Mesendoderm (in vitro differentiated cells): ENCODE data around the gene P2RX6.

Source experiments
- DNase-seq: peaks from one replicate; pipeline ENCODE4 v3.0.0; 2013
- H2AK5ac ChIP-seq: 2 replicates; pipeline ENCODE4 v1.6.1; 2013; ENCODE audit warnings: low read length, inconsistent platforms
- H2BK120ac ChIP-seq: 2 replicates; pipeline ENCODE4 v1.6.1; 2013; ENCODE audit warnings: low read depth, mild to moderate bottlenecking, low read length, moderate library complexity, mixed read lengths
- H2BK15ac ChIP-seq: replicated peaks from 2 replicates; pipeline ENCODE4 v1.6.1; 2013; ENCODE audit warnings: low read depth, mild to moderate bottlenecking, moderate library complexity
- H2BK5ac ChIP-seq: 2 replicates; pipeline ENCODE4 v1.6.1; 2013; ENCODE audit warnings: low read length, inconsistent platforms
- H3K18ac ChIP-seq: 2 replicates; pipeline ENCODE4 v1.6.1; 2013; ENCODE audit warnings: mild to moderate bottlenecking, low read length, mixed read lengths
- H3K23ac ChIP-seq: one replicate; pipeline ENCODE4 v1.6.1; 2013; ENCODE audit warnings: low read length
- H3K27ac ChIP-seq: 2 replicates; pipeline ENCODE4 v1.5.1; 2013; ENCODE audit warnings: low read depth, mild to moderate bottlenecking, inconsistent platforms, low read length, moderate library complexity
- H3K27me3 ChIP-seq: 2 replicates; pipeline ENCODE4 v1.6.1; 2013; ENCODE audit warnings: low read length, control low read depth, mild to moderate bottlenecking, inconsistent platforms; ENCODE audit not compliant: insufficient read depth, poor library complexity
- H3K36me3 ChIP-seq: 2 replicates; pipeline ENCODE4 v1.6.1; 2013; ENCODE audit warnings: low read length, inconsistent platforms; ENCODE audit not compliant: control insufficient read depth, insufficient read depth
- H3K4ac ChIP-seq: one replicate; pipeline ENCODE4 v1.6.1; 2013; ENCODE audit warnings: low read depth, mild to moderate bottlenecking, low read length, moderate library complexity
- H3K4me1 ChIP-seq: 2 replicates; pipeline ENCODE4 v1.6.1; 2013; ENCODE audit warnings: low read depth, low read length, inconsistent platforms; ENCODE audit not compliant: control insufficient read depth
- H3K4me2 ChIP-seq: 2 replicates; pipeline ENCODE4 v1.6.1; 2013; ENCODE audit warnings: low read length
- H3K4me3 ChIP-seq: 2 replicates; pipeline ENCODE4 v1.5.1; 2013; ENCODE audit warnings: mild to moderate bottlenecking, low read length
- H3K56ac ChIP-seq: one replicate; pipeline ENCODE4 v1.6.1; 2013; ENCODE audit warnings: low read length
- H3K79me1 ChIP-seq: 2 replicates; pipeline ENCODE4 v1.6.1; 2013; ENCODE audit warnings: low read length, inconsistent platforms
- H3K79me2 ChIP-seq: 2 replicates; pipeline ENCODE4 v1.6.1; 2013; ENCODE audit warnings: mild to moderate bottlenecking, low read length; ENCODE audit not compliant: control insufficient read depth, insufficient read depth
- H3K9ac ChIP-seq: 2 replicates; pipeline ENCODE4 v1.6.1; 2013; ENCODE audit warnings: low read length, inconsistent platforms
- H4K5ac ChIP-seq: one replicate; pipeline ENCODE4 v1.6.1; 2013; ENCODE audit warnings: low read length
- H4K8ac ChIP-seq: one replicate; pipeline ENCODE4 v1.6.1; 2013; ENCODE audit warnings: low read depth, mild to moderate bottlenecking, control low read depth, low read length, moderate library complexity
- WGBS: extraction: QIAGEN DNeasy Blood & Tissue Kit; methylation state at CpG from one replicate; pipeline ENCODE4 v1.1.7; 2013; ENCODE audit warnings: low lambda C conversion rate, missing lambda C conversion rate; ENCODE audit not compliant: insufficient coverage; ENCODE audit errors: extremely low coverage; 5-methylcytosine and 5-hydroxymethylcytosine counted together

The P2RX6 gene

DNA sequence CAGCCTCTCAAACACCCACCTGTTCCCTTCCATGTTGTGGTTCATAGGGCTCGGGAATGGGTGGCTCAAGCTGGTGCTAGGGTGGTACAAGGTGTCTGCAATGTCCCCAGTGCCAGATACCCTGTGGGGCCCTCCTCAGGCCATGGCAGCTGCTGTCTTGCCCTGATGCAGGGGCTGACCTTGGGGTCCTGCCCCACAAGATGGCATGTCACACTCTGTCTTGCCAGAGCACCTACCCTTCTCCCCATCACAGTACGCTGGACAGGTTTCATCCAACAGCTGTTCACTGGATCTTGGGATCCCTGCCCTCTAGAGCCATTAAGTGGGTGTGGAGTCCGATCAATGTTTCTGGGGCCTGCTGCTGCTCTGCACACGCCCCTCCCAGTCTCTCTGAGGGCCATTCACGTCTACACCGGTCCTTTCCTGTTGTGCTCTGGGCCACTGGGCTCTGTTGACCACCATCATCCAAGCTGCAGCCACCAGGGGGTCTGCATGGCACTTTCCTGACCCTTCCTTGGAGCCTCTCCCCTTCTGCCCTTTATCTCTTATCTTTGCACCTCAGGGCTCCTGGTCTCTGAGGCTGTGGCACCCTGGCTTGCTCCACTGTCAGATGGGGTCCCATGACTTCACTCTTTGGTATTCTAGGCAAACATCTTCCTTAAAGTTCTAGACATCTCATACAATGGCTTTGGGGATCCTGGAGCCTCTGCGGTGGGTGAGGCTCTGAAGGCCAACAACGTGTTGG is 37.9 kb downstream of the P2RX6 start:
- Histone ChIP-seq H3K27me3 (no peaks in the 10 kb centered on the region), H2BK5ac (no peak overlapping the region), H2BK120ac (no peak overlapping the region), H3K4ac (no peak overlapping the region), H2AK5ac (no peak overlapping the region), H4K8ac (no peak overlapping the region), H3K79me1 (no peaks in the 10 kb centered on the region), H3K9ac (no peak overlapping the region), H3K4me1 (peaks cover 6% of the 10 kb centered on the region), H3K36me3 (no peaks in the 10 kb centered on the region), H3K79me2 (no peaks in the 10 kb centered on the region), H3K23ac (no peak overlapping the region), H3K56ac (no peak overlapping the region), H4K5ac (no peak overlapping the region), H3K4me3 (no peak overlapping the region), H3K27ac (no peak overlapping the region), H3K4me2 (no peak overlapping the region), H3K18ac (no peak overlapping the region), H2BK15ac (no peak overlapping the region)
- no peak for DNase-seq
- no CpG with 5 or more reads among the region's 8 CpGs for WGBS

DNA sequence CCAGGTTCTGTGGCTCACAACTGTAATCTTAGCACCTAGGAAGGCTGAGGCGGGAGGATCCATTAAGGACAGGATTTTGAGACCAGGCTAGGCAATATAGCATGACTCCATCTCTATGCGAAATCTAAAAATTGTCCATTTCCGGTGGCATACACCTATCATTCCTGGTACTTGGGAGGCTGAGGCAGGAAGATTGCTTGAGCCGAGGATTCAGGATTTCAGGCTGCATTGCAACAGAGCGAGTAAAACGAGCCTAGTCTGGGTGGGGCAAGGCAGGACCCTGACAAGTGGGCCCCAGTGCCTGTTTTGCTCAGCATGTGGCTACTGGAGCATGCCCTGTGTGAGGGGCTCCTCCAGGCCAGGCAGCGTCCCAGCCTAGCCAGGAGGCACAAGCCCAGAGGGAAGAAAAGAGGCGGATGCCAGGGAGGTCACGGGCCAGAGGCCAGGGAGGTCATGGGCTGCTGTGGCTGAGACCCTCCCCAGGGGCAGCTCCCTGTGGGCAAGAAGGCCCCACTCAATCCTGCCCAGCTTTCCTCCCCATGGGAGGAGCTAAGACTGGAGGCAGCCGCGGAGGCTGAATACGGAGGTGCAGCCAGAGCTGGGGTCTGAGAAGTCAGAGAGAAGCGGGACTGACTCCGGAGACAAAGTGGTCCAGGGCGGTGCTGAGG is 39.2 kb downstream of the P2RX6 start:
- no peak overlapping the region for H2BK120ac ChIP-seq
- H3K4me3 ChIP-seq: no peak overlapping the region
- no peak overlapping the region for H3K56ac ChIP-seq
- H3K18ac ChIP-seq: no peak overlapping the region
- no peak overlapping the region for H2BK15ac ChIP-seq
- no CpG with 5 or more reads among the region's 15 CpGs for WGBS
- no peak for DNase-seq
- H3K27ac ChIP-seq: no peak overlapping the region
- no peak overlapping the region for H4K8ac ChIP-seq
- H3K36me3 ChIP-seq: no peaks in the 10 kb centered on the region
- H3K23ac ChIP-seq: no peak overlapping the region
- no peak overlapping the region for H3K4me2 ChIP-seq
- no peak overlapping the region for H3K9ac ChIP-seq
- H3K4ac ChIP-seq: no peak overlapping the region
- H3K4me1 ChIP-seq: peaks cover 6% of the 10 kb centered on the region
- no peak overlapping the region for H2BK5ac ChIP-seq
- no peaks in the 10 kb centered on the region for H3K27me3 ChIP-seq
- no peaks in the 10 kb centered on the region for H3K79me2 ChIP-seq
- no peak overlapping the region for H2AK5ac ChIP-seq
- no peak overlapping the region for H4K5ac ChIP-seq
- no peaks in the 10 kb centered on the region for H3K79me1 ChIP-seq

DNA sequence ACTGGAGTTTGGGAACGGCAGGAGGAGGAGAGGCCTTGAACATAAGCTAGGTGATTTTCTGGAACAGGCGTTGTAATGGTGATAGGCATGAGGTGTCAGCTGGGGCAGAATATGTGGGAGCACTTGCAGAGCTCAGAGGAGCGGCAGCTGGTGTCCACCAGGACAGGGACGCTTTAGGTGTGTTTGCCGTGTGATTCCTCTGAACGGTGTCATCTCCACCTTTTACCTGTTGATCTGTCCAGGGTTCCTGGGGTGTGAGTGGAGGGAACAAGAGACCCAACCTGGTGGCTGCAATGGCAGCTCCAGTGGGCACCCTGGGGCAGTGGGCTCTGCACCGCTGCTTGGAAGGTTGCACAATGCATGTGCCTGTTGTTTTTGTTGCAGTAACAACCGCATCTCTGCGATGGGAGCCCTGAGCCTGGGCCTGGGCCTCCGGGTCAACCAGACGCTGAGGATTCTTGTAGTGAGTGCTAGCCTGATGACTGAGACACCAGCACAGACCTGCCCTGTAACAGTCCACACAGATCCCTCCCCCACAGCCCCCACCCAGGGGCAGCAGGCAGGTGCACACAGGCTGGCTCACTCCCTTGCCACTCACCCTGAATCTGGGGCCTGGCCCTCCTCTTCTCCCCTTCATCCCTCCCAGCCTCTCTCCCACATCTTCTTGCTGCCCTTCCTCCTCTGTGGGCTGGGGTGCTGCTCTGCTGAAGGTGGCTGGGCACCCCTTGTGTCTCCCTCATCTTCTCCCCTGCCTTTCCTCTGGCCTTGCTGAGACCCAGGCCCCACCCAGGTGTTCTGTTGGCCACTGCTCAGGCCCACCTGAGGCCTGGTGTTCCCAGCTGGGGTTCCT is 40.0 kb downstream of the P2RX6 start:
- H3K9ac ChIP-seq: no peak overlapping the region
- H2BK15ac ChIP-seq: no peak overlapping the region
- peaks cover 6% of the 10 kb centered on the region for H3K4me1 ChIP-seq
- no CpG with 5 or more reads among the region's 11 CpGs for WGBS
- no peak overlapping the region for H2BK120ac ChIP-seq
- H3K79me1 ChIP-seq: no peaks in the 10 kb centered on the region
- no peak overlapping the region for H3K18ac ChIP-seq
- H3K4me2 ChIP-seq: no peak overlapping the region
- no peak overlapping the region for H3K4ac ChIP-seq
- H3K56ac ChIP-seq: peak overlapping the region; percentile 56
- H3K36me3 ChIP-seq: no peaks in the 10 kb centered on the region
- H4K8ac ChIP-seq: no peak overlapping the region
- H4K5ac ChIP-seq: no peak overlapping the region
- no peaks in the 10 kb centered on the region for H3K27me3 ChIP-seq
- no peak overlapping the region for H2BK5ac ChIP-seq
- DNase-seq: no peak
- H3K4me3 ChIP-seq: no peak overlapping the region
- no peaks in the 10 kb centered on the region for H3K79me2 ChIP-seq
- no peak overlapping the region for H2AK5ac ChIP-seq
- no peak overlapping the region for H3K23ac ChIP-seq
- no peak overlapping the region for H3K27ac ChIP-seq

DNA sequence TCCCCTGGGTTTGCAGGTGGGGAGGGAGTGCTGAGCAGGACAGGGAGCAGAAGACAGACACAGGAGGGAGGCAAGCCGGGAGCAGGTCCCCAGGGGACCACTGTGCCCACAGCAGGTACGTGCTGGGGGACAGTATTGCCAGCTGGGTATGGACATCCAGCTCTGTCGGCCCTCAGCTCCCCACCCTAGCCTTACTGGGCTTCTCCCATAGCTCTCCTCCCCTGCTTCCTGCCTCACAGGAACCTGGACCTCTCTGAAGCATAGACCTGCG is 40.5 kb downstream of the P2RX6 start:
- Histone ChIP-seq H3K27ac (no peak overlapping the region), H3K79me2 (no peaks in the 10 kb centered on the region), H3K79me1 (no peaks in the 10 kb centered on the region), H3K23ac (no peak overlapping the region), H2AK5ac (no peak overlapping the region), H3K4ac (no peak overlapping the region), H3K56ac (peak overlapping the region; percentile 56), H3K4me2 (no peak overlapping the region), H4K8ac (no peak overlapping the region), H2BK120ac (no peak overlapping the region), H3K4me1 (peaks cover 6% of the 10 kb centered on the region), H3K9ac (no peak overlapping the region), H4K5ac (no peak overlapping the region), H3K27me3 (no peaks in the 10 kb centered on the region), H3K36me3 (no peaks in the 10 kb centered on the region), H2BK5ac (no peak overlapping the region), H3K4me3 (no peak overlapping the region), H3K18ac (no peak overlapping the region), H2BK15ac (no peak overlapping the region)
- WGBS: no CpG with 5 or more reads among the region's 4 CpGs
- no peak for DNase-seq

DNA sequence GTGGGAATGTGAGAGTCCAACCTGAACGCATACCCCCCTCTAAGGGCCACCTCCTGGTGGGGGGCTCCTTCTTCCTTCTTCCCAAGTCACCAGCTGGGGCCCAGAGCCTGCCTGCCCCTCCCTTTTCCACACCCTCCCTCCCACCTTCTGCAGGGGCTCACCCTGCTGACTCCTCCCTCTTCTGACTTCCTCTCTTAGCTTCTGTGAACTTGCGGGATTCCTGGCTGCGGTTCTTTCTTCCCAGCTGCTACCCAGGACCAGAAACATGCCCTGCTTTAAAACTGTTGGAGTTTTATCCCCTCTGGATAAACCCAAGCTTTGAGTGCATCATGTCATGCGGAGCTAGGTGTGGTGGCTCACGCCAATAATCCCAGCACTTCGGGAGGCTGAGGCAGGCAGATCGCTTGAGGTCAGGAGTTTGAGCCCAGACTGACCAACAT is 40.9 kb downstream of the P2RX6 start:
- H3K4me1 ChIP-seq: peaks cover 6% of the 10 kb centered on the region
- no peak overlapping the region for H3K9ac ChIP-seq
- no peak overlapping the region for H4K5ac ChIP-seq
- H4K8ac ChIP-seq: no peak overlapping the region
- no CpG with 5 or more reads among the region's 7 CpGs for WGBS
- peak; percentile 45 for DNase-seq
- no peaks in the 10 kb centered on the region for H3K36me3 ChIP-seq
- no peaks in the 10 kb centered on the region for H3K79me1 ChIP-seq
- H2BK5ac ChIP-seq: no peak overlapping the region
- H3K4ac ChIP-seq: no peak overlapping the region
- H2BK15ac ChIP-seq: no peak overlapping the region
- H3K27ac ChIP-seq: no peak overlapping the region
- no peaks in the 10 kb centered on the region for H3K79me2 ChIP-seq
- no peak overlapping the region for H3K4me2 ChIP-seq
- no peak overlapping the region for H2AK5ac ChIP-seq
- H3K4me3 ChIP-seq: no peak overlapping the region
- no peak overlapping the region for H3K18ac ChIP-seq
- H2BK120ac ChIP-seq: no peak overlapping the region
- H3K23ac ChIP-seq: no peak overlapping the region
- no peaks in the 10 kb centered on the region for H3K27me3 ChIP-seq
- no peak overlapping the region for H3K56ac ChIP-seq
